ENCODE results near the gene WDHD1.
"Not testable (repeated sequence)": the region's sequence is repeated elsewhere in the genome, so short reads cannot be mapped to it uniquely, and the experiment has no call there.

The WDHD1 gene

DNA sequence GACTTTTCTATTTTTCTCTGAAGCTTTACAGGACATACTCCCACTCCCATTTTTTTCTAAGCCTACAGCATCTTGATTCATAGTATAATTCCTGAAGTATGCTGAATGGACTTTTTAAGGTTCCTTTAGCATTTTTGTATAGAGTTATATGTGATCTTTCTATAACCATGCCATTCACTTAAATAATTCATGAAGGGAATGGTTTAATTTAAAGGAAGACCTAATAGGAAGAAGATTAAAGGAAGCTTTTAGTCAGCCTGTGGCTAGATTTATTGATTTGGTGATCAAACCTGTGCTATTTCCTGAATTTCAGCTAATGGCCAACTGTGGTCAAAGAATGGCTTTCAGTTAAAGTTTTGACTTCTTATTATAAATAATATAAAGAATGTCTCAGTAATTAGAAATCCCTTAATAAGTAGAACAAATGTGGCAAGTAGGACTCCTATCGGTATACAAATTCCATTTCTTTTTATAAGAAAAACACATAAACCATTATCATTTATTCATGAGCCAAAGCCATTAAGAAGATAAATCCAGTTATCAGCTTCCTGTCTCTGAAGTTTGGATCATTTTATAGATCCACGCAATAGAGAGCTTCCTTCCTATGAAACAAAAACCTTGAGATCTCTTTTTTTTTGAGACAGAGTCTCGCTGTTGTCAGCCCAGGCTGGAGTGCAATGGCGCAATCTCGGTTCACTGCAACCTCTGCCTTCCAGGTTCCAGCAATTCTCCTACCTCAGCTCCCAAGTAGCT, 20.6 kb upstream of the WDHD1 start:
- DNase-seq: no peak

DNA sequence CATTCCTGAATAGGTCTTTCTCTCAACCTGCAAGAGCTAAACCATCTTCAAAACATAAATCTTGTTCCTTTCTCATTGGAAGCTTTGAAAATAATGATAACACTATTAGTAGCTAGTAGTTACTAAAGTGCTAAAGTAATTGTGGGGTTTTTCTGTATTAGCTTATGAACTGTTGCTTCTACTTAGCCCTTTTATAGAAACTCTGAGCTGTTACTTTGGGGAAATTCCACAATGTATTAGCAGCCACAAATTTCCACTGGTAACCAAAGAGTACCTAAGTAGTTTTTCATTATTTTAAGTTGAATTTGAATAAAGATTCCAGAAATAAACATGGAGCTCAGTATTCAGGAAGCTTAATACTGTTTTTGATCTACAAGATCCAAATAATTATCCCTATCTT, 18.2 kb upstream of the WDHD1 start:
- DNase-seq: no peak

DNA sequence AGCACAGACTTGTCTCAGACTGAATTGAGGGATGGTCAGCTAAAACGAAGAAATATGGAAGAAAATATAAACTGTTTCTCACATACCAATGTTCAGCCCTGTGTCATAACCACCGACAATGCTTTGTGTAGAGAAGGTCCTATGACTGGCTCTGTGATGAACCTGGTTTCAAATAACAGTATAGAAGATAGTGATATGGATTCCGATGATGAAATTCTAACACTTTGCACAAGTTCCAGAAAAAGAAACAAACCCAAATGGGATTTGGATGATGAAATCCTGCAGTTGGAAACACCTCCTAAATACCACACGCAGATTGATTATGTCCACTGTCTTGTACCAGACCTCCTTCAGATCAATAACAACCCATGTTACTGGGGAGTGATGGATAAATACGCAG, 16.6 kb upstream of the WDHD1 start:
- no peak for DNase-seq

DNA sequence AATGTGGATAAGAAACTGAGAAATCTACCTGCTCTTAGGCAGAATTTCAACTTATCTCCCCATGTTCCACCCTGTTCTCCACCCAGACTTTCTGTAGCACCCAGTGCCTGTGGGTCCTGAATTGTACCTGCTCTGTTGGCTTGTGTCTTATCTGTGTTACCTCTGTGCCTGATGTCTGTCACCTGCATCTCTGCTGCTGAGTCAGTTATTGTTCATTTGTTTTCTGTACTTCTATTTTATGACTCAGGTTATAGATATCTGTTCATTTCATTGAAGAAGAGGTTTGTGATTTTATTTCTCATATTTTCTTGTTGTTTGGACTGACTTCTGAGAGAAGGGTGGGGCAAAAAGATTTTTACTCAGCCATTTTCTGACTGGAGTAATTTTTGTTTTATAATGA, 11.8 kb upstream of the WDHD1 start:
- no peak for DNase-seq

DNA sequence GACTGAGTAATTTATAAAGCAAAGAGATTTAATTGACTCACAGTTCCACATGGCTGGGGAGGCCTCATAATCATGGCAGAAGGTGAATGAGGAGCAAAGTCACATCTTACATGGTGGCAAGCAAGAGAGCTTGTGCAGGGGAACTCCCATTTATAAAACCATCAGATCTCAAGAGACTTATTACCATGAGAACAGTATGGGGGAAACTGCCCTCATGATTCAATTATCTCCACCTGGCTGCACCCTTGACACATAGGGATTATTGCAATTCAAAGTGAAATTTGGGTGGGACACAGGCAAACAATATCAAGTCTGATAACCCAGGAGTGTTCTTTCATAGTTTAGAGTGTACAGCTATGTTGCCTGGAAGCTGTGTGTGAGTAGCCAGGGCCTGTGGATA, 11.1 kb upstream of the WDHD1 start:
- DNase-seq: not testable (repeated sequence)

DNA sequence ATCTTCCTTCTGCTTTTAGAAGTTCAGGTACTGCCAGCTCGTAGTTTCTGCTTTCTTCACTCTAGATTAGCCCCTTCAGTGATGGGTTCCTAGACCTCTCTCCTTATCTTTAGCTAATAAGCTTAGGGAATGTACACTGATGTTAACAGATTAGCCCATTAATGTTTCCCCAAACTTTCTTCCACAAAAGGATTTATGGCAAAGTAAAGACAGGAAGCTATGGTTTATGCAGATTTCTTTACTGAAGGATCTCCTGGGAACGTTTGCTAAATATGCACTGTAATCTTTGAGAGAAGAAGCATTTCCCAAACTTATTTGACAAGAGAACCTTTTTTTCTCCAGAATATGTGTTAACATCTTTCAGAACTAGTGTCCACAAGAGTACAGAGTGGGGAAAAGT, 4.3 kb upstream of the WDHD1 start:
- DNase-seq: no peak

DNA sequence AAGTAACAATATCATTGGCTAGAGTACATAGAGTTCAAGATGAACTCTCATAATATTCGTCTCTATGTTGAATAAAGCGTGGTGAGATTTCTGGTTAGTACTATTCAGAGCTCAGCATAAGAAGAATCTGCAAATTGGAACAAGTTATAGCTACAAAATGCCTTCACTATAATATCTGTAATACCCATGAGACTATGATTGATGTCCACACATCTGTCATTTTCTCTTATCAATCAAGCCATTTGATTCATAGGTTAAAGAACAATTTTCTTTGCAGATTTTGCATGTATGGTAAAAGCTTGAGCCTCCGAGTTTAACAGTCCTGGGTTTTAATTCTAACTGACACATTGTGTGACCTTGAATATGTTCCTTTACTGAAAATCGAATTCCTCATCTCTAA, 1.6 kb upstream of the WDHD1 start:
- no peak for DNase-seq

DNA sequence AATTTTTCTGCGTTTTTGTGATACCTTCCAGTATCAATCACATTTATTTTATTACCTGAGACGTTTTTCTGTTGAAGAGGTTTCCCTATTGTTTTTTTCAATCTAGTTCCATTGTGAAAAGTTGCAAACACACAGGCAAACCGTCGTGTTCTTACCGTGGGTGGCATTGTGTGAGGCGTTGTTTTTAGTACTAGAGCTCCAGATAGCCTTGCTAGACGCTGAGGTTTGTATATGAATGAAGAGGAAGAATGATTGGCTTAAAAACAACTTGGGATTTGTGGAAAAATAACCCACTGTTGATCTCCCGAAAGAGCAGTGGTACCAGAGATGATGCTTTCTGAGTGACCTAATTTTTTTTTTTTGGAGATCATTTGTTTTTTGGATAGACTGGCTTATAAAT, 1.2 kb upstream of the WDHD1 start:
- DNase-seq: no peak

DNA sequence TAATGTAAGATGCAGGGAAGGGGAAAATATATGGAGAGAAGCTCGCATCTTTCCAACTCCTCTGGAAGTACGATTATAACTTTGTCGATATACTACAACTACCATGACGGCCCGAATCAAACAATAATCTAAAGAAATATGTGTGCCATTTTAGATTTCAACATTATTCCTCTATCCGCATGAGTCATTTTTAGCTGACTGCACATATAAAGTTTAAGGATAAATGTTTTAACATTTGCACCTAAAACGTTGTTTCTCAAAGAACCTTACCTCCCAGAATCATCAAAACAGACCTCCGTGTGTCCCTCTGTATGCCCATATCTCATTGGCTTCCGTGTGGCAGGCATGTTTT, 482 bp downstream of the WDHD1 start:
- DNase-seq: no peak

DNA sequence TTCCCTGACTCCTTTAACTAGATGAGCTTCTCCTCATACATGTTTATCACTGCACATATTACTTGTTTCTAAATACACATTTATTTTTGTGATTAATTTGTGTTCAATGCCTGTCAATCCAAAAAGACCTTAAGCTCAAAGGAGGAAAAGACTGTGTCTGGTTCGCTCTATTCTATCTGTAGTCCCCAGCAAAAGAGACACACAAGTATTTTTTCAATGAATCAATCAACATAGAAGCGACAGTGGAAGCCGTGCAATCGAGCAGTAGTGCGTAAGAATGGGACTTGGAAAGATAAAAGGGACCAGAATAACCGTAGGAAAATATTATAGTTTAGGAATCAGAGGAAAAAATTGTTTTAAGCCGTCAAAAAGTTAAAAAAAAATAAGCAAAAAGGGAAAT, 951 bp downstream of the WDHD1 start:
- DNase-seq: no peak

DNA sequence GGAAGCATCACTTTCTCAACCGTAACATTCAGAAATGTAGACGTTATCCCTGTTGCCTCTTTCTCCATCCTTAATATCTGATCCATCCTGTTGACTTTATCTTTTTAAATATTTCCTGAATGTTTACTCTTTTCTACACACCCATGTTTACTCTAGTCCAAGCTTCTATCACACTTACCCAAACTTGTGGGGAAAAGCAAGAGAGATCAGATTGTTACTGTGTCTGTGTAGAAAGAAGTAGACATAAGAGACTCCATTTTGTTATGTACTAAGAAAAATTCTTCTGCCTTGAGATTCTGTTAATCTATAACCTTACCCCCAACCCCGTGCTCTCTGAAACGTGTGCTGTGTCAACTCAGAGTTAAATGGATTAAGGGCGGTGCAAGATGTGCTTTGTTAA, 2.5 kb downstream of the WDHD1 start:
- DNase-seq: not testable (repeated sequence)

DNA sequence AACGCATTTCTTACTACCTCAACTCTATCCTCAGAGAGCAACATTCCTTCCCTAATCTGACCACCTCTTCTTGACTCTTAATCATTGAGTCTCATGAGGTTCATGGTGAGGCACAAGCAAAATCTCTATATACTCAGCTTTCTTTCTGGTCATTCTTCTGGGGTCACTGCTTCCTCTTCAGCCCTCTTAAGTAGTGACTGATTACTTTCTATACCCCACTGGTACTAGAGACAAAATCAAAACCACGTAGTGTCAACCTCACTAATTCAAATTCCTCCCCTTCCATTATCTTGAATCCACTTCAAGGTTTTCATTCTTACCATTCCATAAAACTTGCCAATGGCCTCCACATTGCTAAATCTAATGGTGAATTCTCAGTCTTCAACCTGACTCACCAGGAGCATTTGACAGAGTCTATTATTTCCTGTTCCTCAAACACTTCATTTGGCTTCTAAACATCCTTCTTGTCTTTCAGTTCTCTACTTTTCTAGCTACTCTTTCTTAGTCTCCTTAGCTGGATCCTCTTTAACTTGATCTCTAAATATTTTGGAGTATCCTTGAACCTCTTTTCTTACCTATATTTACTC, 6.8 kb downstream of the WDHD1 start:
- DNase-seq: no peak

DNA sequence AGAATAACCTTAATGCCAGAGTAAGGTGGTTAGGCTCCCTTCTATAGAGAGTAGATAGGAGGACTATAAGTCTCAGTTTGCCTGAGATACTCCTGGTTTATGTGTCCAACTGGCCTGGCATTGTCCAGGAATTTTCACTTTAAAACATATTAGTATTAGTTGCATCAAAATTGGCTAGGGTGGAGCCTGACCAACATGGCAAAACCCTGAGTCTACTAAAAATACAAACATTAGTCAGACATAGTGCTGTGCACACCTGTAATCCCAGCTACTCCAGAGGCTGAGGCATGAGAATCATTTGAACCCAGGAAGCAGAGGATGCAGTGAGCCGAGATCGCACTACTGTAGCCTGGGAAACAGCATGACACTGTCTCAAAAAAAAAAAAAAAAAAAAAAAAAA, 11.9 kb downstream of the WDHD1 start:
- DNase-seq: no peak

DNA sequence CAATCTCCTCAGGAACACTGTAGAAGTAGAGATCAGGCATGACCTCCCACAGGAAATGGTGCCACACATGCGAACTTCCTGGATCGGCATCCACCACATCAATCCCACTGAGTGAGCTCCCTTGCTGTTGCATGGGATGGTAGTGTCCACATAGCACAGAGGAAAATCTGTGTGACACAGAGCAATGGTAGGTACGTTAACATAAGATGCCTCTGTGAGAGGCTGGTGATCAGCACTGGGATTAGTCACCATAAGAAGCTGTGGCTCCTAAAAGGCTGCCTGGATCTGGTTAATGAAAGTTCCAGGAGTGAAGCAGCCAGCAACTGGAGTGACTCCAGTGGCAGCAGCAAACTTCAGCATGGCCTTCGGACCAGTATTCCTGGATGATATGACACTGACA, 21.8 kb downstream of the WDHD1 start:
- DNase-seq: no peak

DNA sequence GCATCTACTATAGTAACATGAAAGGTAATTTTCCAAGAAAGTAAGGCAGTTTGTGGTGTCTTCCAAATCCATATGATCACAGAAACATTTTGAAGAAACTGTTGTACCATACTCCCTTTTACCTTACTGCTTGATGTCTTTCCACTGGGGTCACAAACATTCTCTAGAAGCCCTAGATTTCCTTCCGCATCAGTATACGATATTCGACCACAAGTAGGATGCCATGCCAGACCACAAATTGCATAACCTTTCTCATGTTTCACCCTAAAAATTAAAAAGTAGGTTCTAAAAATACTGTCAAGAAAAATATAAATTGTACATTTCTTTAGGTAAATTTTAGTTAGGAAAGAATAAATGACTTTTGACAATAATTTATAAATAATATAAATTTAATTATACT, 26.5 kb downstream of the WDHD1 start:
- DNase-seq: no peak

DNA sequence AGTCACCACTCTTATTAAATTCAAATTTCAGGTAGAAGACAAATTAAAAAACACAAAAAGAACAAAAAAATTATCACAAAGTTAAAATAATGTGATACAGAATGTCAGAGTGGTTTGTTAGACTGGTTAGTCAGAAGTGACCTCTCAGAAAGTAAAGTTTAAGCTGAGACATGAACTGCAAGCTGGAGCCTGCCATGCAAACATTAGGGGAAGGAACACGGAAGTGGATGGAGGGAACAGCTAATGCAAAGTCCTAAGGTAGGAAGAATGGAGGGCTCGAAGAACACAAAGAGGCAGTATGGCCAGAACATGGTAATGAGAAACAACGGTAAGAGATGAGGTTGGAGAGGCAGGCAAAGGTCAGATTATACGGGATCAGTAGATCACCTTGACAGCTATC, 41.7 kb downstream of the WDHD1 start:
- DNase-seq: no peak

DNA sequence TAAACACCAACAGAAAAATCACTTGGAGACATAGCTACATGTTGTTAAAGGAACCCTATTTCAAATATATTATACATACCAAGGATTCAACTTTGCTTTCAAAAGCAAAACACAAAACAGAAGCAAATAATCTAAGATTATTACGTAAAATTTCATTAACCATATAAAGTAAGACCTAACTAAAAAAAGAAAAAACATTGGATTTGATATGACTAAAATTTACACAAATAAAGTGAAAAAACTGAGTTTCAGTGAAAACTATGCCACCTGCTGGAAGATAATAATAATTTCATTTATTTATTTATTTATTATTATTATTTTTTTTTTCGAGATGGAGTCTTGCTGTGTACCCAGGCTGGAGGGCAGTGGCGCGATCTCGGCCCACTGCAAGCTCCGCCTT, 45.2 kb downstream of the WDHD1 start:
- DNase-seq: no peak

DNA sequence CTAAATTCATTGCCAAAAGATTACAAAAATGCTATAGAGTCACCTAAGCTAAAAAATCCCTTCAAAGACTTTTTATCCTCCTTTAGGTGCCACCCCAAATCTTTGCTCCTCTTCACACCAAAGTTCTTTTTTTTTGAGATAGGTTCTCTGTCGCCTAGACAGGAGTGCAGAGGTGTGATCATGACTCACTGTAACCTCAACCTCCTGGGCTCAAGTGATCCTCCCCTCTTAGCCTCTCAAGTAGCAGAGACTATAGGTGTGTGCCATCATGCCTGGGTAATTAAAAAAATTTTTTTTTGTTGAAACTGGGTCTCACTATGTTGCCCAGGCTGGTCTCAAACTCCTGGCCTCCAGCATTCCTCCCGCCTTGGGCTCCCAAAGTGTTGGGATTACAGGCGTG, 47.9 kb downstream of the WDHD1 start:
- no peak for DNase-seq

DNA sequence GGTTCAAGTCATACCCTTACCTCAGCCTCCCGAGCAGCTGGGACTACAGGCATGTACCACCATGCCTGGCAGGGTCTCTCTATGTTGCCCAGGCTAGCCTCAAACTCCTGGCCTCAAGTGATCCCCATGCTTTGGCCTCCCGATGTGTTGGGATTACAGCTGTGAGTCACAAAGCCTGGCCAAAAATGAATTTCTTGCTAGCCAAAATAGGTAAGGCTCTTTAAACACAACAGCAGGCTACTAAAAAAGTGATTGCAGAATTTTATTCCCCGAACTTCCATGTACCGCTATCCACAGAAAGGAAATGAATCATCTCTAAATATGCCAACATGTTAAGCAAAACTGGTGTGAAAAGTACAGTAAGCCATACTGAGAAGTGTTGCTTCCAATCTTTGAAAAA, 50.6 kb downstream of the WDHD1 start:
- no peak for DNase-seq

DNA sequence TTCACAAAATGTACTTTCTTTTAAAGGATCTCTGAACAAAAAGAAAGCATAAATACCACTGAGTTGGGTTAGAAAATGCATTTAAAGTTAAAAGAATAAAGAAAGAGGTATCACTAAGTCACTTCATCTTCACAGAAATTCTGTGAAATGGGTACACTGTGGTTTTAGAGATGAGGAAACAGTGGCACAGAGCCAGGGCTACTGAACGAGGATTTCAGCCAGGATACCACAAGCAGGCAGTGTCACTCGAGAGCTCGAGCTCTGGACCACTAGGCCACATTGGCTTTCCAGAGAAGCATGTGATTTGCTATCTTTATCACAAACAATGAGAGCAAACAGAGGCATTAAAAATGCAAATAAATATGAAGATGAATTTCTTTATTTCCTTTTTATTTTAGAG, 51.0 kb downstream of the WDHD1 start:
- no peak for DNase-seq

DNA sequence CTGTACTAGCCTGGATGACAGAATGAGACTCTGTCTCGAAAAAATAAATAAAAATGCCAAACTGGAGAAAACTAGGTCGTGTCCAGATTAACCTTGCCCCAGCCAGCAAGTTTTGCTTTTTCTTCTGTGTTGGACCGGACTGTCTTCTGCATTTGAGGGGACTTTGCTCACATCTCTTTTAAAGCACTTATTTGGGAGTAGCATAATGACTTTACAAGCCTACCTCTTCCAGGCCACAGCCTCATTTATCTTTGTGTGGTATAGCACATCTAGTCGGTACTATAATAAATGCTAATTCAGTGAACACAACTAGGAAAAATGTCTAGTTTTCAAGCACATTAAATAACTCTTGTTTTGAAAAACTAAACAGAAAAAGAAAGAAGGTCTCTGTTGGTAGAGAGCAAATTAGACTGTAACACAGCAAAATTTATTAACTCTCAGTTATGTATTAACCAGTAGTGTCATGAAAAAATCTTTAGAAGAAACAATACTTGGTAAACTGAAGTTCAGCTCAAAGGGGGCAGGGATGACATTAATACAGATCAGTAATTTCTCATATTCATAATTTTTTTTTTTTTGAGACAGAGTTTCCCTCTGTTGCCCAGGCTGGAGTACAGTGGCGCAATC, 52.0 kb downstream of the WDHD1 start:
- no peak for DNase-seq

DNA sequence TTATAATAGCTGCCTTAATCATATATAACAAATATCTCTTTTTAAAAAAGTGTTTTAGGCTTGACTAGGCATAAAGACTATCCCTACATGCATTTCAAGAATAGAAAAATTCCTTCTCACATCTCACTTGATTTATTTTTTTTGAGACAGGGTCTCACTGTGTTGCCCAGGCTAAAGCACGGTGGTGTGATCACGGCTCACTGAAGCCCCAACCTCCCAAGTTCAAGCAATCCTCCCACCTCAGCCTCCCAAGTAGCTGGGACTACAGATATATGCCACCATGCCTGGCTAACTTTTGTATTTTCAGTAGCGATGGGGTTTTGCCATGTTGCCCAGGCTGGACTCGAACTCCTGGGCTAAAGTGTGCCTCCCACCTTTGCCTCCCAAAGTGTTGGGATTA, 59.4 kb downstream of the WDHD1 start:
- DNase-seq: no peak

DNA sequence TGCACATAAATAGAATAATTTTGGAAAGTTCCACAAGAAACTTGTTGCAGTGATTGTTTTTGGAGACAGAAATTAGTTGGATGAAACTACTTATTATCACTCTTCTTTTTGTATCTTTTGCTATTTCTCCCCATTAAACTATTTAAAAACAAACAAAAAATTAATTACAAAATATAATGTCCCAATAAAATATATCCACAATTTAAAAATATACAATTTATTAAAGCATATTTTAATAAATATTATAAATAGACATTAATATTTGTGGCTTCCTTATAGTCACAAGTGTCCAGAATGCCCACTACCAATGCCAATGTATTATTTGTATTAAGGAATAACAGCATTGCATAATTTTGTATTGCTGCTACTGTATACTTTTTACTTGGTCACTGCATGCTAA, 71.8 kb downstream of the WDHD1 start:
- DNase-seq: no peak

DNA sequence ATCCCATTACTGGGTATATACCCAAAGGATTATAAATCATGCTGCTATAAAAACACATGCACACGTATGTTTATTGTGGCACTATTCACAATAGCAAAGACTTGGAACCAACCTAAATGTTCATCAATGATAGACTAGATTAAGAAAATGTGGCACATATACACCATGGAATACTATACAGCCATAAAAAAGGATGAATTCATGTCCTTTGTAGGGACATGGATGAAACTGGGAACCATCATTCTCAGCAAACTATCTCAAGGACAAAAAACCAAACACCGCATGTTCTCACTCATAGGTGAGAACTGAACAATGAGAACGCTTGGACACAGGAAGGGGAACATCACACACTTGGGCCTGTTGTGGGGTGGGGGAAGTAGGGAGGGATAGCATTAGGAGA, 73.3 kb downstream of the WDHD1 start:
- not testable (repeated sequence) for DNase-seq

DNA sequence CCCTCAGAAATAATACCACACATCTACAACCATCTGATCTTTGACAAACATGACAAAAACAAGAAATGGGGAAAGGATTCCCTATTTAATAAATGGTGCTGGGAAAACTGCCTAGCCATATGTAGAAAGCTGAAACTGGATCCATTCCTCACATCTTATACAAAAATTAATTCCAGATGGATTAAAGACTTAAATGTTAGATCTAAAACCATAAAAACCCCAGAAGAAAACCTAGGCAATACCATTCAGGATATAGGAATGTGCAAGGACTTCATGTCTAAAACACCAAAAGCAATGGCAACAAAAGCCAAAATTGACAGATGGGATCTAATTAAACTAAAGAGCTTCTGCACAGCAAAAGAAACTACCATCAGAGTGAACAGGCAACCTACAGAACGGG, 74.1 kb downstream of the WDHD1 start:
- not testable (repeated sequence) for DNase-seq
